Psoas muscle (tissue), 8 donors: ENCODE measurements around the gene CPED1. TPM values are rescaled to one million over a fixed set of nuclear protein-coding genes. Genes with fewer than 3 reads are reported as not detected.

Experiments
- ATAC-seq, 4 donors: fragments of 200-7000 bp; cut with Tn5 transposase; one replicate each; pipeline ENCODE4 v1.9.1; 2020; ENCODE audit warnings: moderate library complexity in 3 of 4, mild to moderate bottlenecking in 2 of 4
- DNase-seq, 2 donors: peaks; one replicate each; pipeline ENCODE4 v3.0.0-alpha.2; 2020
- H3K27ac ChIP-seq: fragments of 200-600 bp; one replicate; pipeline ENCODE4 v1.8.0; 2022
- H3K27me3 ChIP-seq, 3 donors: fragments of 200-600 bp in 1 of 3; one replicate each; pipeline versions ENCODE4 v1.6.1 to v1.8.0; 2013 to 2022; ENCODE audit warnings: low read length in 2 of 3, mild to moderate bottlenecking in 2 of 3, moderate library complexity in 1 of 3; ENCODE audit not compliant: insufficient read depth in 3 of 3
- H3K36me3 ChIP-seq, 2 donors: fragments of 200-600 bp in 1 of 2; one replicate each; pipeline versions ENCODE4 v1.6.1 to v1.8.0; 2013 to 2022; ENCODE audit warnings: low read depth in 1 of 2, mild to moderate bottlenecking in 1 of 2, moderate library complexity in 1 of 2; ENCODE audit not compliant: insufficient read depth in 1 of 2
- H3K4me1 ChIP-seq: fragments of 200-600 bp; one replicate; pipeline ENCODE4 v1.8.0; 2022
- H3K4me3 ChIP-seq: fragments of 200-600 bp; one replicate; pipeline ENCODE4 v1.8.0; 2022; ENCODE audit warnings: mild to moderate bottlenecking
- H3K9me3 ChIP-seq: fragments of 200-600 bp; one replicate; pipeline ENCODE4 v1.8.0; 2022
- WGBS, 3 donors: extraction: QIAGEN DNeasy Blood & Tissue Kit; methylation state at CpG; one replicate each; pipeline versions ENCODE4 v1.1.6 to v1.1.7; 2013; 5-methylcytosine and 5-hydroxymethylcytosine counted together
- intact Hi-C, 2 donors: fragments of 100-400 bp; cut with DNase I; formaldehyde crosslinking; loops; one replicate each; pipeline versions ENCODE4 v1.11.0 to v1.14.2; 2022
- polyA plus RNA-seq, 3 donors: library from polyadenylated mRNA; stranded (reverse); fragments of 200-250 nt; gene quantifications; one replicate each; pipeline ENCODE4 v1.2.3, GENCODE V29; 2013
- total RNA-seq, 4 donors: library from RNA; stranded (reverse); fragmentation: NEBNext Ultra II Directional in 2 of 4; extraction: Animal tissue kit (Norgen Biotek cat#: 25700) in 2 of 4; gene quantifications; one replicate each; pipeline versions ENCODE4 v1.2.1 to v1.2.4, GENCODE V29; 2021 to 2023
- TF ChIP-seq, protein P1 (sequence below): fragments of 200-600 bp; IDR thresholded peaks from one replicate; pipeline ENCODE4 v1.8.0; 2022; ENCODE audit warnings: antibody characterized with exemption
- donor health status: healthy with polysubstance abuse.
- donor health status: DM: no; HTN: no; CAD: no; lungs with moderate emphysema.
- donor health status: Bipolar disorder and iron deficiency.
- donor health status: healthy.
- donor health status: DM: yes; HTN: yes; CAD: no.
- donor health status: DM: no; HTN: no; CAD: no.
- donor health status: DM: no; HTN: no; CAD: no.
- donor health status: DM: yes; HTN: yes; CAD: no.

CPED1 gene
- total and polyA plus RNA-seq, 7 donors = 0.90 to 39.2 (median 12.0) TPM

DNA sequence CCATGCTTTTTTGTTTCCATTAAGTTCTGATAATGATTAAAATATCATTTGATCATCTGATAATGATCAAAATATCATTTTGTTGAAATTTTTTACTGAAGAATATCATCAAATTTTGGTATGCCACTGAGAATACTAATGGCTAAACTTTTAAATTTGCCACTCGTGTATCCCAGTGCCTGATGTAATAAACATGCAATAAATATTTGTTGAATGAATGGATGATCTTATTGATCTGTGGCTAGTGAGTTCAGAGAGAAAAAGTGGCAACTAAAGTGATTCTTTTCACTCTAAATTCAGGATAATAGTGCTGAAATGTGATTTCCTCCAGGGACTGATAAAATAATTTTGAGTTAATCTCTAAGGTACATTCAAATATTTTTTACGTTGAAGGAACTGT is 181.0 kb downstream of the CPED1 start:
- WGBS, 3 donors = 61 to 76% (median 70%) methylated on average over 2 of the region's 2 CpGs

DNA sequence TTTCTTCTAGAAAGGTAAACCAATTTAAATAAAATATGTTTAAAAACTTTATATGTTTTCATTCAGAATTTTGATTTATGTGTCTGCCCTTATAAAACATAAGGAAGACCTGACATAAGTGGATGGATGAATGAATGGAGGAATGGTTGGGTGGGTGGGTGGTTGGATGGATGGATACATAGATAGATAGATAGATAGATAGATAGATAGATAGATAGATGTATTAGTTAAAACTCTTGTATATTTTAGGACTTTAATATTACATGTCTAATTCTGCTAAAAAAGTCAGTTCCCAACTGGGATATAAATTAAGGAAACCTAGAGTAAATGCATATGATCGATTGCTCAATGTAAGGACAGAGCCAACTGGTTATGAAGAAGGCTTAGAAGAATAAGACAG is 184.0 kb downstream of the CPED1 start:
- no peaks in the 10 kb centered on the region for H3K27me3 ChIP-seq
- no peak overlapping the region for H3K4me3 ChIP-seq
- no peaks in the 10 kb centered on the region for H3K36me3 ChIP-seq
- DNase-seq (no peak), ATAC-seq (no peak)
- peaks cover 3% of the 10 kb centered on the region for H3K4me1 ChIP-seq
- H3K27ac ChIP-seq = no peak overlapping the region
- TF ChIP-seq, protein P1, sequence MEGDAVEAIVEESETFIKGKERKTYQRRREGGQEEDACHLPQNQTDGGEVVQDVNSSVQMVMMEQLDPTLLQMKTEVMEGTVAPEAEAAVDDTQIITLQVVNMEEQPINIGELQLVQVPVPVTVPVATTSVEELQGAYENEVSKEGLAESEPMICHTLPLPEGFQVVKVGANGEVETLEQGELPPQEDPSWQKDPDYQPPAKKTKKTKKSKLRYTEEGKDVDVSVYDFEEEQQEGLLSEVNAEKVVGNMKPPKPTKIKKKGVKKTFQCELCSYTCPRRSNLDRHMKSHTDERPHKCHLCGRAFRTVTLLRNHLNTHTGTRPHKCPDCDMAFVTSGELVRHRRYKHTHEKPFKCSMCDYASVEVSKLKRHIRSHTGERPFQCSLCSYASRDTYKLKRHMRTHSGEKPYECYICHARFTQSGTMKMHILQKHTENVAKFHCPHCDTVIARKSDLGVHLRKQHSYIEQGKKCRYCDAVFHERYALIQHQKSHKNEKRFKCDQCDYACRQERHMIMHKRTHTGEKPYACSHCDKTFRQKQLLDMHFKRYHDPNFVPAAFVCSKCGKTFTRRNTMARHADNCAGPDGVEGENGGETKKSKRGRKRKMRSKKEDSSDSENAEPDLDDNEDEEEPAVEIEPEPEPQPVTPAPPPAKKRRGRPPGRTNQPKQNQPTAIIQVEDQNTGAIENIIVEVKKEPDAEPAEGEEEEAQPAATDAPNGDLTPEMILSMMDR = no peak
- WGBS, 3 donors = 74 to 100% (median 91%) methylated on average over 1 of the region's 1 CpG
- H3K9me3 ChIP-seq = no peaks in the 10 kb centered on the region
- intact Hi-C loops = no loop called here

More for the DNA sequence above, 181.0 kb downstream of the CPED1 start:
- Histone ChIP-seq H3K4me1 (no peaks in the 10 kb centered on the region), H3K36me3 (no peaks in the 10 kb centered on the region), H3K27me3 (no peaks in the 10 kb centered on the region), H3K4me3 (no peak overlapping the region), H3K27ac (no peak overlapping the region), H3K9me3 (no peaks in the 10 kb centered on the region)
- intact Hi-C loops = no loop called here
- TF ChIP-seq, protein P1 = no peak
- ATAC-seq (no peak), DNase-seq (no peak)

DNA sequence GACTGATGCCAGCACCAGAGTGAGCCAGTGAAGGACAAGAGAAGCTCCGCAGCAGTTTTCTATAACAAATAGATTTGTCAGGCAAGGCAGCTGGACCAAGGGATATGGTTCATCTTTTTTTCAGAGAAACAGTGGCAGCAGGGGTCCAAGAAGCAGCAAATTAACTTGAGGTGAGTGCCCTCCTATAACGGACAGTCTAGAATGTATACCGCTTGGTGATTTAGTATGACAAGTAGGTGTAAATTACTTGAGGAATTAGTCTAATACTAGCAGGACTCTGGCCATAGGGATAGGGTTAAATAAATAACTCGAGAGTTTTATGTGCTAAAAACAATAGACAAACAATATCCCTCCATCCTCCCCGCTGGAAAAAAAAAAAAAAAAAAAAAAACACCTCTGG is 187.3 kb downstream of the CPED1 start:
- H3K4me1 ChIP-seq = peaks cover 9% of the 10 kb centered on the region
- no peaks in the 10 kb centered on the region for H3K36me3 ChIP-seq
- H3K4me3 ChIP-seq = no peak overlapping the region
- 54 to 67% (median 58%) methylated on average over 5 of the region's 5 CpGs for WGBS, 3 donors
- ATAC-seq (no peak), DNase-seq (no peak)
- H3K9me3 ChIP-seq = no peaks in the 10 kb centered on the region
- TF ChIP-seq, protein P1 = no peak
- H3K27me3 ChIP-seq = no peaks in the 10 kb centered on the region
- intact Hi-C loops = no loop called here
- no peak overlapping the region for H3K27ac ChIP-seq

GRCh38 chr7:121178452-121178851 is 189.9 kb downstream of the CPED1 start:
- no peak for DNase-seq
- TF ChIP-seq, protein P1 = no peak
- Histone ChIP-seq H3K4me3 (no peak overlapping the region), H3K27ac (no peak overlapping the region), H3K9me3 (no peaks in the 10 kb centered on the region), H3K36me3 (no peaks in the 10 kb centered on the region), H3K4me1 (peaks cover 9% of the 10 kb centered on the region), H3K27me3 (no peaks in the 10 kb centered on the region)
- intact Hi-C loops = no loop called here
- ATAC-seq = peak; percentile 47 to 91 (median 82)
- WGBS, 3 donors = 48 to 54% (median 52%) methylated on average over 3 of the region's 3 CpGs

DNA sequence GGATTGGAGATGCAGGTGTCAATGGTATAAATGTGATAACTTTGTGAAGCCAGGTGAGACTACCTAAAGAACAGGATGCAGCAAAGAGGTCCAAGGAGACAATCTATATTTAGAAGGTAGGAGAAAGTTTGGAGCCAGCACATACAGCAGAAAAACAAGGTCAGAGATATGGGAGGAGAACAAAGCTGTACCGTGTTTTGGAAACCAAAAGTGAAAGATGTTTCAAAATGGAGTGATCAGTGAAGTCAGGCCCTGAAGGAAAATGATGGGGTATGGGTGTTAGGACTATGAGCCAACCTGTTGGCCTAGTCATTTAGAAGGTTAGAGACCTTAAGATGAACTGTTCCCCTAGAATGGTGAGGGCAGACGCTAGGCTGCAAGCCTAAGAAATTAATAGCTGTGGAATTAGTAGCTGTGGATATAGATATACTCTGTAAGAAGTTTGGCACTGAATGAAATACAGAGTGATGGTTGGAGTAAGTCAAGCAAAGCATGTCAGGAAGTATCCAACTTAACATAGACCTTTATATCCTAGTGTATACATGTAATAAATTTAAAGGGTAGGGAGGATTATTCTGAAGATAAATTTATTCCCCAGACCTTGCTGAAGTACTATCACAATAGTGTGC is 190.5 kb downstream of the CPED1 start:
- intact Hi-C loops = no loop called here
- TF ChIP-seq, protein P1 = no peak
- Histone ChIP-seq H3K27me3 (no peaks in the 10 kb centered on the region), H3K27ac (no peak overlapping the region), H3K9me3 (no peaks in the 10 kb centered on the region), H3K4me1 (peaks cover 9% of the 10 kb centered on the region), H3K36me3 (no peaks in the 10 kb centered on the region), H3K4me3 (no peak overlapping the region)
- no peak for DNase-seq
- WGBS, 3 donors = 17 to 39% (median 38%) methylated on average over 2 of the region's 2 CpGs
- ATAC-seq = peak; percentile 10 to 40 (median 32)
